PC-9 (cell line): ENCODE results near the gene FSHB.

ENCODE experiments used
- EZH2 ChIP-seq: fragments of 200-600 bp; sonication (generic); IDR thresholded peaks from 2 replicates; pipeline ENCODE4 v1.8.0; 2017; ENCODE audit warnings: antibody characterized with exemption, low read depth
- TF ChIP-seq, protein P1 (sequence below): fragments of 200-600 bp; sonication (generic); conservative IDR thresholded peaks from 2 replicates; pipeline ENCODE4 v1.6.1; 2017; ENCODE audit warnings: mixed run types, antibody characterized with exemption, mild to moderate bottlenecking, moderate library complexity

DNA sequence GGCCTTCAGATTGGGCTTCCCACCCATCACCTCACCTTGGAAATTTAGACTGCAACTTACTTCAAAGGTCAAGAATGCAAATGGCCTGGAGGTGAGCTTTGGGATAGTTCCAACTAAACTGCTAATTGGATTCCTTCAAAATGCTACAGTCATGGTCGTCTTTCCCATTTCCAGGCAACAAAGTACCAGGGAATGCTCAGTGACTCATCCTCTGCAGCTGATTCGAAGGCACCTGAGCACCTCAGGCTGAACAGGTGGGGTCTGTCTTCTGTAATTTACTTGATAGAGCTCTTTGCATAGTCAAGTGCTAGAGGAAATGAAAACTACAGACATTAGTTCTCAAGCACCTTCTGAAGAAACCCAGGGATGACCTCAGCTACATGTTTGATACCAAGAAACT, 20.5 kb upstream of the FSHB start:
- TF ChIP-seq EZH2 = no peak
- TF ChIP-seq, protein P1, sequence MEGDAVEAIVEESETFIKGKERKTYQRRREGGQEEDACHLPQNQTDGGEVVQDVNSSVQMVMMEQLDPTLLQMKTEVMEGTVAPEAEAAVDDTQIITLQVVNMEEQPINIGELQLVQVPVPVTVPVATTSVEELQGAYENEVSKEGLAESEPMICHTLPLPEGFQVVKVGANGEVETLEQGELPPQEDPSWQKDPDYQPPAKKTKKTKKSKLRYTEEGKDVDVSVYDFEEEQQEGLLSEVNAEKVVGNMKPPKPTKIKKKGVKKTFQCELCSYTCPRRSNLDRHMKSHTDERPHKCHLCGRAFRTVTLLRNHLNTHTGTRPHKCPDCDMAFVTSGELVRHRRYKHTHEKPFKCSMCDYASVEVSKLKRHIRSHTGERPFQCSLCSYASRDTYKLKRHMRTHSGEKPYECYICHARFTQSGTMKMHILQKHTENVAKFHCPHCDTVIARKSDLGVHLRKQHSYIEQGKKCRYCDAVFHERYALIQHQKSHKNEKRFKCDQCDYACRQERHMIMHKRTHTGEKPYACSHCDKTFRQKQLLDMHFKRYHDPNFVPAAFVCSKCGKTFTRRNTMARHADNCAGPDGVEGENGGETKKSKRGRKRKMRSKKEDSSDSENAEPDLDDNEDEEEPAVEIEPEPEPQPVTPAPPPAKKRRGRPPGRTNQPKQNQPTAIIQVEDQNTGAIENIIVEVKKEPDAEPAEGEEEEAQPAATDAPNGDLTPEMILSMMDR = no peak
